Measurements from ENCODE around the gene NTM. TPM values are rescaled to one million over a fixed set of nuclear protein-coding genes. Genes with fewer than 3 reads are reported as not detected.

Gene NTM
- total RNA-seq, 2 donors from 2014 or later = 0.26 to 3.6 TPM

GRCh38 chr11:131998020-131998419 is 627.6 kb downstream of the NTM start:
- Histone ChIP-seq H3K4me3 (no peak overlapping the region), H3K36me3 (replicated peaks in 1 of 2; ENCODE audit: insufficient read depth in 1 of 2, low read depth in 2 of 2) (no peaks in the 10 kb centered on the region), H3K27me3 (no peaks in the 10 kb centered on the region), H3K9me3 (peaks cover 0 to 8% (median 0%) of the 10 kb centered on the region in 3 donors), H3K4me1 (no peaks in the 10 kb centered on the region), H3K27ac (no peak overlapping the region)
- 66 to 74% methylated on average over 5 of the region's 5 CpGs for WGBS, 2 donors
- TF ChIP-seq CTCF (IDR thresholded peaks at IDR 0.05) (no peak), POLR2A (IDR thresholded peaks at IDR 0.05) (no peak)
- no peak for DNase-seq
- intact Hi-C loops (cut with DNase I) = no loop called here
- no peak for ATAC-seq

- DNase-seq (no peak), ATAC-seq (no peak)
- Histone ChIP-seq H3K36me3 (replicated peaks in 1 of 2; ENCODE audit: insufficient read depth in 1 of 2, low read depth in 2 of 2) (no peaks in the 10 kb centered on the region), H3K27ac (no peak overlapping the region), H3K4me1 (no peaks in the 10 kb centered on the region), H3K9me3 (peaks cover 0 to 8% (median 0%) of the 10 kb centered on the region in 3 donors), H3K27me3 (no peaks in the 10 kb centered on the region), H3K4me3 (no peak overlapping the region)
- no peak for TF ChIP-seq POLR2A (IDR thresholded peaks at IDR 0.05)
- intact Hi-C loops (cut with DNase I) = no loop called here
- 23 to 28% methylated on average over 6 of the region's 6 CpGs for WGBS, 2 donors
Observed at GRCh38 chr11:131999084-131999483, 628.7 kb downstream of the NTM start.

DNA sequence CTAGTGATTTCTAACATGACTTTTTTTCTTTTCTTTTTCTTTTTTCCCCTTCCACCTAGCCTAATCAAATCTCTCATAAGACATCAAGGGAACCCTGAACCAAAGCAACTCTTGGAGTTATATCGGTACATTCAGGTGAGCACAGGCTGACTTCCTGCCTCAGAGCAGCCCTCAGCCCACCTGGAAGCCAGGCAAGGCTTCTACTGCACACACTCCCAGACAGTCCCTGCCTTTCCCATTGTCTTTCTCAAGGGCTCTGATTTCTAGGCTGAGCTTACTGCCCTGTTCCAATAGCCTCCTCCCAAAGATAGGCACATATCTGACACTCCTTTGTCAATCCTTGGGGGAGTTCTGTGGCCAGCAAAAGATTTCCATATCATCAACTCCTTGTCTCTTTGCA is 629.5 kb downstream of the NTM start:
- no peaks in the 10 kb centered on the region for H3K36me3 ChIP-seq (replicated peaks in 1 of 2; ENCODE audit: insufficient read depth in 1 of 2, low read depth in 2 of 2)
- WGBS, 2 donors = 46 to 57% methylated on average over 1 of the region's 1 CpG
- no peak for ATAC-seq

DNA sequence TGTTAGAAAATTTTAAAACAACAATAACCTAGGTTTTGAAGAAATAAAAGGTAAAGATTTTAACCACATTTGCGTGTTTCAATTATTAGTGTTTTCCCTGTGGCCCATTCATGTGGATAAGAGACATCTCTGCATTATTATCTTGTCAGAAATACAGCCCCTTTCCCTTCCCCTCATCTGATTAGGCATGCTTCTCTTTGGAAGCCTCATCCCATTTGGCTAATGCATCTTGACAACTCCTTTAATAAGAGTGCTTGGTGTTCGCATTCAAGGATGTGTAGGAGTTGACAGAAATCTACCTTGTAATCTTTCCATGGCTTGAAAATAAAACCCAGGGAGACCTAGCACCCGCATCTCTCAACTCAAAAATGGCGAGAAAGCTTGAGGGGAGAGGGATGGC is 635.5 kb downstream of the NTM start:
- TF ChIP-seq POLR2A (IDR thresholded peaks at IDR 0.05) (no peak), CTCF (IDR thresholded peaks at IDR 0.05) (no peak)
- Histone ChIP-seq H3K9me3 (no peaks in the 10 kb centered on the region), H3K36me3 (replicated peaks in 1 of 2; ENCODE audit: insufficient read depth in 1 of 2, low read depth in 2 of 2) (no peaks in the 10 kb centered on the region), H3K27ac (no peak overlapping the region), H3K27me3 (no peaks in the 10 kb centered on the region), H3K4me3 (no peak overlapping the region), H3K4me1 (no peaks in the 10 kb centered on the region)
- intact Hi-C loops (cut with DNase I) = no loop called here
- 58 to 73% methylated on average over 4 of the region's 4 CpGs for WGBS, 2 donors
- DNase-seq (no peak), ATAC-seq (no peak)

More for the DNA sequence above, 629.5 kb downstream of the NTM start:
- no peaks in the 10 kb centered on the region for H3K4me1 ChIP-seq
- peaks cover 0 to 8% (median 0%) of the 10 kb centered on the region in 3 donors for H3K9me3 ChIP-seq
- no peak for DNase-seq
- intact Hi-C loops (cut with DNase I) = no loop called here
- H3K4me3 ChIP-seq = no peak overlapping the region
- no peaks in the 10 kb centered on the region for H3K27me3 ChIP-seq
- no peak overlapping the region for H3K27ac ChIP-seq
- TF ChIP-seq CTCF (IDR thresholded peaks at IDR 0.05) = no peak
- TF ChIP-seq POLR2A (IDR thresholded peaks at IDR 0.05) = no peak

DNA sequence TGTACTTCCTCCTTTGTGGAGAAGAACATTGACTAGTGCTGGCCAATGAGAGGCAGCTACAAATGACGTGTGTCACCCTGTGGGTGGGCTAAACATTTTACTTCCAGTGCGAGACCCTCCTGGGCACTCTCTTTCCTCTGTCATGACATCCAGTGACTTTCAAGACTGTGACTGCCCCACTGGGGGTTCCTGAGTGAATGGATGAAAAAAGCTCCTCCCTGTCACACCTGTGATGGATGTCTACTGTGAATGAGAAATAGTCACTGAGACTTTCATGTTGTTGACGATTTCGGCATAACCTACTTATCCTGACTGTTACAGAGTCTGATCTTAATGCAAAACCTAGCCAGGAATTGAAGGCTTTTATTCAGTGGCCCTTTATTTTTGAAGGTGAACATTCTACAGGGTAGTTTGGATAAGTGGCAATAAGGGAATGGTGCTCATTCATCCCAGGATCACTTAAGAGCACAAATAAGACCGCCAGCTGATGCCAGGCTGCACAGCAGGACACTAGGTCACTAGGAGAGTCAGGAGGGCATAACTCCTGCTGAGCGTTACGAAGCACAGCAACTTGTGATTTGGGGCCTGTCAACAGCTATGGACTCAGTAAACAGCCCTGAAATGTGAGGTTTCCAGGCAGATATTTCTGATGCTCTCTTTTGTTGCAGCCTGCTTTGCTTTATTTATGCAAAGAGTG is 636.6 kb downstream of the NTM start:
- Histone ChIP-seq H3K36me3 (replicated peaks in 1 of 2; ENCODE audit: insufficient read depth in 1 of 2, low read depth in 2 of 2) (no peaks in the 10 kb centered on the region), H3K27ac (no peak overlapping the region), H3K9me3 (no peaks in the 10 kb centered on the region), H3K27me3 (no peaks in the 10 kb centered on the region), H3K4me3 (no peak overlapping the region), H3K4me1 (no peaks in the 10 kb centered on the region)
- intact Hi-C loops (cut with DNase I) = no loop called here
- ATAC-seq (no peak), DNase-seq (no peak)
- WGBS, 2 donors = 59 to 69% methylated on average over 7 of the region's 7 CpGs
- TF ChIP-seq POLR2A (IDR thresholded peaks at IDR 0.05) (no peak), CTCF (IDR thresholded peaks at IDR 0.05) (no peak)
